SW480 (cell line): Measurements from ENCODE around the gene ZNF677.
"Not testable (repeated sequence)": the region's sequence is repeated elsewhere in the genome, so short reads cannot be mapped to it uniquely, and the experiment has no call there.

Source experiments
- DNase-seq: peaks from one replicate; pipeline ENCODE4 v3.0.0-alpha.2; 2016; ENCODE audit warnings: low spot score

Gene ZNF677

DNA sequence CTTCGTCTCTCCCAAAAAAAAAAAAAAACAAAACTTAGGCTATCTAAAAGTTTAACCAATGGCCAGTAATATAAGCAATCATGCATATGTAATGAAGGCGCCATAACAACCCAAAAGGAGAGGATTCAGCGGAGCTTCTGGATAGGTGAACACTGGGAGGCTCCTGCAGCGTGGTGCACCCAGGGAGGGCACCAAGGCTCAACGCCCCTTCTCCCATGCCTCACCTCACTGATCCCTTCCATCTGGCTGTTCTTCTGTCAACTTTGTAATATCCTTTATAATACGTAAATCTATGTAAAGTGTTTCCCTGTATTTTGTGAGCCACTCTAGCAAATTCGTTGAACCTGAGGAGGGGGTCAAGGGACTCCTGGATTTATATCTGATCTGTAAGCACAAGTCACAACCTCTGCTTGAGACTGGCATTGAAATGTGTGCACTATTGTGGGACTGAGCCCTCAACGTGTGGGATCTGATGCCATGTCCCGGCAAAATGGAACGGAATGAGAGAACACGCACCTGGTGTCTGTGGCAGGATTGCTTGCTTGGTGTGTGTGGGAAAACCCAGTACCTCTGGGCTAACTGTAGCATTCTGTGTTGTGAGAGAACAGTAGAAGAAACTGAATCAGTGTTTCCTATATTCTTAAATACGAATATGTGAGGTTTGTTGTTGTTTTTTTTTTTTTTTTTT lies 61.0 kb downstream of the ZNF677 start:
- DNase-seq: no peak

GRCh38 chr19:53192771-53193534 lies 61.7 kb downstream of the ZNF677 start, which contains the start of gene ZNF665:
ZNF665 (minus strand) TSS chr19:53193358; CDS start chr19:53182898, 10,460 bp downstream.
- no peak for DNase-seq

- no peak for DNase-seq
Measured at GRCh38 chr19:53190253-53190652, 64.4 kb downstream of the ZNF677 start.

GRCh38 chr19:53189691-53190198 lies 64.9 kb downstream of the ZNF677 start:
- not testable (repeated sequence) for DNase-seq
